PC-9 (cell line): ENCODE measurements around the gene STAU1. TPM values are rescaled to one million over a fixed set of nuclear protein-coding genes. Genes with fewer than 3 reads are reported as not detected.
"Not testable (repeated sequence)": the region's sequence is repeated elsewhere in the genome, so short reads cannot be mapped to it uniquely, and the experiment has no call there.

Experiments used
- BruUV-seq: library from RNA; stranded (reverse); fragments of 400-500 nt; replicated peaks from 2 replicates; lab custom pipeline; 2021; lab: Mats Ljungman, UMichigan
- CTCF ChIA-PET: fragments of 300-600 bp; sonication (Branson Sonifier 250); formaldehyde crosslinking; loops from one replicate; lab custom pipeline; 2022; ENCODE audit warnings: antibody characterized with exemption; lab: Charles Lee
- POLR2A ChIA-PET: fragments of 300-600 bp; sonication (Branson Sonifier 250); formaldehyde crosslinking; loops from one replicate; lab custom pipeline; 2022; ENCODE audit warnings: antibody characterized with exemption; ENCODE audit not compliant: unreplicated experiment; lab: Charles Lee
- DNase-seq, 2 experiments: peaks; one replicate each; pipeline versions ENCODE4 v3.0.0 to v3.0.0-alpha.2; 2015 to 2022; ENCODE audit warnings: mixed read lengths in 1 of 2
- H2AFZ ChIP-seq: fragments of 200-600 bp; sonication (generic); 2 replicates; pipeline ENCODE4 v1.8.1; 2017; ENCODE audit warnings: antibody characterized with exemption
- H3F3A ChIP-seq: fragments of 200-600 bp; sonication (generic); 2 replicates; pipeline ENCODE4 v1.8.1; 2017; ENCODE audit warnings: antibody characterized with exemption, mild to moderate bottlenecking, low read depth; ENCODE audit not compliant: insufficient read depth
- H3K27ac ChIP-seq: fragments of 200-600 bp; sonication (generic); 2 replicates; pipeline ENCODE4 v1.6.1; 2016; ENCODE audit warnings: mixed run types
- H3K27me3 ChIP-seq: fragments of 200-600 bp; sonication (generic); 2 replicates; pipeline ENCODE4 v1.6.1; 2016; ENCODE audit warnings: low read depth, mixed run types; ENCODE audit not compliant: insufficient read depth
- H3K36me3 ChIP-seq: fragments of 200-600 bp; sonication (generic); 2 replicates; pipeline ENCODE4 v1.6.1; 2016; ENCODE audit warnings: low read depth, mixed run types
- H3K4me1 ChIP-seq: fragments of 200-600 bp; sonication (generic); replicated peaks from 2 replicates; pipeline ENCODE4 v1.6.1; 2016; ENCODE audit warnings: mixed run types; ENCODE audit not compliant: insufficient read depth
- H3K4me2 ChIP-seq: fragments of 200-600 bp; sonication (generic); 2 replicates; pipeline ENCODE4 v1.6.1; 2017; ENCODE audit warnings: mixed run types
- H3K4me3 ChIP-seq: fragments of 200-600 bp; sonication (generic); 2 replicates; pipeline ENCODE4 v1.6.1; 2016; ENCODE audit warnings: mixed run types
- H3K79me2 ChIP-seq: fragments of 200-600 bp; sonication (generic); 2 replicates; pipeline ENCODE4 v1.6.1; 2017; ENCODE audit warnings: low read depth, mixed run types
- H3K9me2 ChIP-seq: fragments of 200-600 bp; sonication (generic); 2 replicates; pipeline ENCODE4 v1.8.1; 2017; ENCODE audit warnings: mild to moderate bottlenecking; ENCODE audit not compliant: insufficient read depth
- H3K9me3 ChIP-seq: fragments of 200-600 bp; sonication (generic); 2 replicates; pipeline ENCODE4 v1.8.1; 2016; ENCODE audit warnings: low read depth; ENCODE audit not compliant: insufficient read depth
- H4K20me1 ChIP-seq: fragments of 200-600 bp; sonication (generic); 2 replicates; pipeline ENCODE4 v1.8.1; 2017; ENCODE audit not compliant: insufficient read depth
- EZH2 ChIP-seq: fragments of 200-600 bp; sonication (generic); IDR thresholded peaks from 2 replicates; pipeline ENCODE4 v1.8.0; 2017; ENCODE audit warnings: antibody characterized with exemption, low read depth
- intact Hi-C: fragments of 100-400 bp; cut with micrococcal nuclease; formaldehyde crosslinking; loops from one replicate; pipeline ENCODE4 v1.10.0; 2022; ENCODE audit not compliant: unreplicated experiment
- total RNA-seq: library from RNA; stranded (reverse); gene quantifications from 2 replicates; pipeline ENCODE4 v1.2.3, GENCODE V29; 2021
- TF ChIP-seq, protein P1 (sequence below): fragments of 200-600 bp; sonication (generic); conservative IDR thresholded peaks from 2 replicates; pipeline ENCODE4 v1.6.1; 2017; ENCODE audit warnings: mixed run types, antibody characterized with exemption, mild to moderate bottlenecking, moderate library complexity

Gene STAU1
- total RNA-seq, 1 experiment from 2014 or later = 153 TPM

GRCh38 chr20:49203011-49203410 is 14.9 kb upstream of the STAU1 start:
- no peak overlapping the region for H2AFZ ChIP-seq
- H3K4me2 ChIP-seq = no peak overlapping the region
- BruUV-seq = no TSS peak
- H3K27ac ChIP-seq = no peak overlapping the region
- intact Hi-C loops = no loop called here
- no peaks in the 10 kb centered on the region for H3K79me2 ChIP-seq
- H3K4me3 ChIP-seq = no peak overlapping the region
- no peaks in the 10 kb centered on the region for H3K36me3 ChIP-seq
- no peak for DNase-seq
- POLR2A ChIA-PET = interaction anchor here (0.7 kb wide), 1 partner anchor 73 kb away, joined by 3 read pairs; no protein-coding TSS in a partner anchor
- CTCF ChIA-PET = no interaction called here
- H3K9me3 ChIP-seq = no peaks in the 10 kb centered on the region
- H3K27me3 ChIP-seq = no peaks in the 10 kb centered on the region
- no peaks in the 10 kb centered on the region for H3K9me2 ChIP-seq
- no peaks in the 10 kb centered on the region for H4K20me1 ChIP-seq
- TF ChIP-seq, protein P1, sequence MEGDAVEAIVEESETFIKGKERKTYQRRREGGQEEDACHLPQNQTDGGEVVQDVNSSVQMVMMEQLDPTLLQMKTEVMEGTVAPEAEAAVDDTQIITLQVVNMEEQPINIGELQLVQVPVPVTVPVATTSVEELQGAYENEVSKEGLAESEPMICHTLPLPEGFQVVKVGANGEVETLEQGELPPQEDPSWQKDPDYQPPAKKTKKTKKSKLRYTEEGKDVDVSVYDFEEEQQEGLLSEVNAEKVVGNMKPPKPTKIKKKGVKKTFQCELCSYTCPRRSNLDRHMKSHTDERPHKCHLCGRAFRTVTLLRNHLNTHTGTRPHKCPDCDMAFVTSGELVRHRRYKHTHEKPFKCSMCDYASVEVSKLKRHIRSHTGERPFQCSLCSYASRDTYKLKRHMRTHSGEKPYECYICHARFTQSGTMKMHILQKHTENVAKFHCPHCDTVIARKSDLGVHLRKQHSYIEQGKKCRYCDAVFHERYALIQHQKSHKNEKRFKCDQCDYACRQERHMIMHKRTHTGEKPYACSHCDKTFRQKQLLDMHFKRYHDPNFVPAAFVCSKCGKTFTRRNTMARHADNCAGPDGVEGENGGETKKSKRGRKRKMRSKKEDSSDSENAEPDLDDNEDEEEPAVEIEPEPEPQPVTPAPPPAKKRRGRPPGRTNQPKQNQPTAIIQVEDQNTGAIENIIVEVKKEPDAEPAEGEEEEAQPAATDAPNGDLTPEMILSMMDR = no peak
- no peak for TF ChIP-seq EZH2
- H3K4me1 ChIP-seq = no peaks in the 10 kb centered on the region
- no peaks in the 10 kb centered on the region for H3F3A ChIP-seq

- no TSS peak for BruUV-seq
- ChIA-PET POLR2A (no interaction called here), CTCF (interaction anchor here (0.7 kb wide), 1 partner anchor 454 kb away, joined by 3 read pairs; no protein-coding TSS in a partner anchor)
- H3K4me3 ChIP-seq = no peak overlapping the region
- no peaks in the 10 kb centered on the region for H3K9me3 ChIP-seq
- H3K4me2 ChIP-seq = no peak overlapping the region
- TF ChIP-seq, protein P1 = no peak
- no peaks in the 10 kb centered on the region for H3K4me1 ChIP-seq
- intact Hi-C loops = no loop called here
- H3K27ac ChIP-seq = no peak overlapping the region
- H3F3A ChIP-seq = no peaks in the 10 kb centered on the region
- H3K36me3 ChIP-seq = no peaks in the 10 kb centered on the region
- no peak for DNase-seq
- H2AFZ ChIP-seq = no peak overlapping the region
- H3K27me3 ChIP-seq = no peaks in the 10 kb centered on the region
- no peaks in the 10 kb centered on the region for H3K9me2 ChIP-seq
- no peaks in the 10 kb centered on the region for H3K79me2 ChIP-seq
- H4K20me1 ChIP-seq = no peaks in the 10 kb centered on the region
These were observed 11.7 kb upstream of the STAU1 start for GRCh38 chr20:49199729-49200293.

GRCh38 chr20:49192944-49193518 is 4.9 kb upstream of the STAU1 start:
- BruUV-seq, DNase-seq, H3K4me3 ChIP-seq, H3K36me3 ChIP-seq, H3K9me3 ChIP-seq, H3K4me1 ChIP-seq, H3K4me2 ChIP-seq, H3K27ac ChIP-seq, H3K9me2 ChIP-seq, H3K79me2 ChIP-seq, H3K27me3 ChIP-seq, H2AFZ ChIP-seq, intact Hi-C loops, POLR2A ChIA-PET, H4K20me1 ChIP-seq, H3F3A ChIP-seq: not testable (repeated sequence)
- CTCF ChIA-PET = interaction anchor here (0.6 kb wide), 1 partner anchor 290 kb away, joined by 4 read pairs; the partner anchor contains the start of gene KCNB1
